Caco-2 (cell line): Measurements from ENCODE around the gene FER. TPM values are rescaled to one million over a fixed set of nuclear protein-coding genes. Genes with fewer than 3 reads are reported as not detected.

Experiments used
- BruUV-seq: library from RNA; stranded (reverse); fragments of 400-500 nt; replicated peaks from 2 replicates; lab custom pipeline; 2021; lab: Mats Ljungman, UMichigan
- CTCF ChIA-PET: fragments of 300-600 bp; sonication (Branson Sonifier 250); formaldehyde crosslinking; loops from one replicate; lab custom pipeline; 2022; ENCODE audit warnings: antibody characterized with exemption; lab: Charles Lee
- POLR2A ChIA-PET: fragments of 300-600 bp; sonication (Branson Sonifier 250); formaldehyde crosslinking; loops from one replicate; lab custom pipeline; 2022; ENCODE audit warnings: antibody characterized with exemption; lab: Charles Lee
- DNase-seq, 2 experiments: peaks; one replicate each; pipeline versions ENCODE4 v3.0.0 to v3.0.0-alpha.2; 2020 to 2022
- H3K27me3 ChIP-seq: replicated peaks from 2 replicates; pipeline ENCODE4 v1.6.0; 2011; ENCODE audit warnings: low read length; ENCODE audit not compliant: control insufficient read depth, insufficient read depth
- H3K36me3 ChIP-seq: 2 replicates; pipeline ENCODE4 v1.5.1; 2011; ENCODE audit warnings: low read length; ENCODE audit not compliant: control insufficient read depth, insufficient read depth
- H3K4me1 ChIP-seq: fragments of 250-450 bp; sonication (Bioruptor Pico); 2 replicates; pipeline ENCODE4 v1.5.1; 2020; ENCODE audit warnings: mild to moderate bottlenecking
- H3K4me3 ChIP-seq: 2 replicates; pipeline ENCODE4 v1.5.1; 2011; ENCODE audit warnings: low read depth, mild to moderate bottlenecking, control low read depth, low read length
- H3K9me3 ChIP-seq: fragments of 250-450 bp; sonication (Bioruptor Pico); 2 replicates; pipeline ENCODE4 v1.5.1; 2020; ENCODE audit warnings: mild to moderate bottlenecking, moderate library complexity
- H3K27ac Mint-ChIP-seq: one replicate; pipeline ENCODE4 v1.8.0; 2022; ENCODE audit warnings: mixed read lengths; ENCODE audit not compliant: unreplicated experiment
- H3K27me3 Mint-ChIP-seq: one replicate; pipeline ENCODE4 v1.8.0; 2022; ENCODE audit warnings: mixed read lengths; ENCODE audit not compliant: insufficient read depth, unreplicated experiment
- H3K36me3 Mint-ChIP-seq: one replicate; pipeline ENCODE4 v1.8.0; 2022; ENCODE audit warnings: mild to moderate bottlenecking, mixed read lengths; ENCODE audit not compliant: insufficient read depth, unreplicated experiment
- H3K4me1 Mint-ChIP-seq: one replicate; pipeline ENCODE4 v1.8.0; 2022; ENCODE audit warnings: low read depth, mixed read lengths; ENCODE audit not compliant: unreplicated experiment
- H3K4me3 Mint-ChIP-seq: one replicate; pipeline ENCODE4 v1.8.0; 2022; ENCODE audit warnings: mild to moderate bottlenecking, moderate library complexity, mixed read lengths; ENCODE audit not compliant: unreplicated experiment
- H3K9me3 Mint-ChIP-seq: one replicate; pipeline ENCODE4 v1.8.0; 2022; ENCODE audit warnings: mixed read lengths; ENCODE audit not compliant: unreplicated experiment
- intact Hi-C: fragments of 100-400 bp; cut with micrococcal nuclease; formaldehyde crosslinking; loops from one replicate; pipeline ENCODE4 v1.10.0; 2022; ENCODE audit not compliant: unreplicated experiment
- total RNA-seq: library from RNA; stranded (reverse); gene quantifications from 2 replicates; pipeline ENCODE4 v1.2.3, GENCODE V29; 2022
- TF ChIP-seq, protein P1 (sequence below), 2 experiments: fragments of 200-600 bp in 1 of 2; IDR thresholded peaks; 1 replicate in 1 of 2; 2 replicates in 1 of 2; pipeline versions ENCODE4 v1.5.1 to v1.8.0; 2011 to 2022; ENCODE audit warnings: antibody characterized with exemption in 1 of 2, control low read depth in 1 of 2, inconsistent platforms in 1 of 2, low read depth in 1 of 2, low read length in 1 of 2, mild to moderate bottlenecking in 1 of 2, moderate library complexity in 1 of 2; ENCODE audit not compliant: insufficient read depth in 1 of 2, severe bottlenecking in 1 of 2, unreplicated experiment in 1 of 2

FER gene
- total RNA-seq, 1 experiment from 2014 or later, result 43.1 TPM

DNA sequence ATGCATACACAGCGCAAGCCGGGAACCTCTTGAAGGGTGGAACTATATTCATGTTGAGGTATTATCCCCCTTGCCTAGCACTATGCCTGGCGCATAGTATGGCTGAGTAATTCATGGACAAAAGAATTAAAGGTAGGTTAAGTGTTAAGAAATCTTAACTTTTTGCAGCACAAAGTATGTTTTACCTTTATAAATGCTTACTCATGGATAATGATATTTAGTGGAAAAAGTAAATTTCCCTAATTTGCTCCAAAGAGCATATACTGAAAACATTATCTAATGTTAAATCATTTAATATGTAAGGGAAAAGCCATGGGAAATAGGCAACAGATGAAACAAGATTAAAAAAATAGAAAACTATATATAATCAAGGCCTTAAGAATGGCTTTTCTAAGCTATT is 365.9 kb downstream of the FER start:
- no TSS peak for BruUV-seq
- no peaks in the 10 kb centered on the region for H3K4me1 Mint-ChIP-seq
- H3K27me3 Mint-ChIP-seq, result no peaks in the 10 kb centered on the region
- H3K4me1 ChIP-seq, result no peaks in the 10 kb centered on the region
- ChIA-PET POLR2A (no interaction called here), CTCF (no interaction called here)
- H3K9me3 ChIP-seq, result no peaks in the 10 kb centered on the region
- no peaks in the 10 kb centered on the region for H3K27me3 ChIP-seq
- H3K27ac Mint-ChIP-seq, result no peak overlapping the region
- no peak overlapping the region for H3K4me3 Mint-ChIP-seq
- no peaks in the 10 kb centered on the region for H3K9me3 Mint-ChIP-seq
- H3K4me3 ChIP-seq, result no peak overlapping the region
- intact Hi-C loops, result no loop called here
- no peaks in the 10 kb centered on the region for H3K36me3 Mint-ChIP-seq
- TF ChIP-seq, protein P1, sequence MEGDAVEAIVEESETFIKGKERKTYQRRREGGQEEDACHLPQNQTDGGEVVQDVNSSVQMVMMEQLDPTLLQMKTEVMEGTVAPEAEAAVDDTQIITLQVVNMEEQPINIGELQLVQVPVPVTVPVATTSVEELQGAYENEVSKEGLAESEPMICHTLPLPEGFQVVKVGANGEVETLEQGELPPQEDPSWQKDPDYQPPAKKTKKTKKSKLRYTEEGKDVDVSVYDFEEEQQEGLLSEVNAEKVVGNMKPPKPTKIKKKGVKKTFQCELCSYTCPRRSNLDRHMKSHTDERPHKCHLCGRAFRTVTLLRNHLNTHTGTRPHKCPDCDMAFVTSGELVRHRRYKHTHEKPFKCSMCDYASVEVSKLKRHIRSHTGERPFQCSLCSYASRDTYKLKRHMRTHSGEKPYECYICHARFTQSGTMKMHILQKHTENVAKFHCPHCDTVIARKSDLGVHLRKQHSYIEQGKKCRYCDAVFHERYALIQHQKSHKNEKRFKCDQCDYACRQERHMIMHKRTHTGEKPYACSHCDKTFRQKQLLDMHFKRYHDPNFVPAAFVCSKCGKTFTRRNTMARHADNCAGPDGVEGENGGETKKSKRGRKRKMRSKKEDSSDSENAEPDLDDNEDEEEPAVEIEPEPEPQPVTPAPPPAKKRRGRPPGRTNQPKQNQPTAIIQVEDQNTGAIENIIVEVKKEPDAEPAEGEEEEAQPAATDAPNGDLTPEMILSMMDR (IDR thresholded peaks at IDR 0.05; ENCODE audit: insufficient read depth in 1 of 2, low read depth in 1 of 2, low read length in 1 of 2, severe bottlenecking in 1 of 2, unreplicated experiment in 1 of 2), result no peak
- DNase-seq, result no peak
- H3K36me3 ChIP-seq, result no peaks in the 10 kb centered on the region

DNA sequence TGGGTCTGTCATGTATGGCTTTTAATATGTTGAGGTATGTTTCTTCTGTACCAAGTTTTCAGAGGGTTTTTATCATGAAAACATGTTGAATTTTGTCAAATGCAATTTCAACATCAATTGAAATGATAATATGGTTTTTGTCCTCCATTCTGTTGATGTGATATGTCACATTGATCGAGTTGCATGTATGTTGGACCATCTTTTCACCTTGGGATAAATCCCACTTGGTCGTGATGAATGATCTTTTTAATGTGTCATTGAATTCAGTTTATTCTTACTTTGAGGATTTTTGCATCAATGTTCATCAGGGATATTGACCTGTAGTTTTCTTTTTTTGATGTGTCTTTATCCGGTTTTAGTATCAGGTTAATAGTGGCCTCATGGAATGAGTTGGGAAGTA is 373.5 kb downstream of the FER start:
- Mint-ChIP-seq H3K9me3 (peaks cover 13% of the 10 kb centered on the region), H3K27me3 (no peaks in the 10 kb centered on the region), H3K27ac (no peak overlapping the region), H3K4me1 (peaks cover 7% of the 10 kb centered on the region), H3K4me3 (no peak overlapping the region), H3K36me3 (no peaks in the 10 kb centered on the region)
- Histone ChIP-seq H3K4me3 (no peak overlapping the region), H3K4me1 (no peaks in the 10 kb centered on the region), H3K9me3 (0 out of 2 replicates have a peak, but pooled peaks cover 7% of the 10 kb centered on the region), H3K27me3 (no peaks in the 10 kb centered on the region), H3K36me3 (no peaks in the 10 kb centered on the region)
- TF ChIP-seq, protein P1 (IDR thresholded peaks at IDR 0.05; ENCODE audit: insufficient read depth in 1 of 2, low read depth in 1 of 2, low read length in 1 of 2, severe bottlenecking in 1 of 2, unreplicated experiment in 1 of 2), result no peak
- intact Hi-C loops, result no loop called here
- no TSS peak for BruUV-seq
- DNase-seq, result no peak
- CTCF ChIA-PET, result no interaction called here
- POLR2A ChIA-PET, result no interaction called here

DNA sequence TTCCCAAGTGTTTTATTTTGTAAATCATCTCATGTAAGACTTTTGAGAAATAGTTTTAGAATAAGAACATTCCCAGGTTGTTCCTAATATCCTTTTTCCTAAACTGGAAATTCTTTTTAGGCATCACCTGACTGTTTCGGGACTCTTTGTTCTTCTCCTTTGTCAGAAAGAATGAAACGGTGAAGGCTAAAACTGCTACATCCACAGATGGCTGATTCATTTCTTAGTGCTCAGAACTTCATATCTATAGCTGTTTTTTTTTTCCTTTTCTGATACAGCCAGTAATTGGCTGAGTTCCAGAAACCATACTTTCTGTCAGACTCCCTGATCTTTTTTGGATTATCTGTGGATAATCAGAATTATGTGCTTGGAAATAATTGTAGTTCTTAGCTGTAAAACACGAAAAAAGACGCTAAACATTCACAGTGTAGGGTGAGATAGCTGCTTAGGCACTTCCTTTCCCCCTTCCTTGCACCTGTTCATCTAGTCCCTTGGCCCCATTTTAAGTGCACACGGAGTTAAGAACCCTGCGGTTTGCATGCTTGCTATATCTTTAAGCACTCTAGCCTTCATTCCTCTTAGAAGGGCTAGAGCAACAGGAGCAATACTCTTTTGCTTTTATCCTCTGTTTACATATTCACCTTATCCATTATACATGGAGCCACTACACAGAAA is 378.2 kb downstream of the FER start:
- POLR2A ChIA-PET, result no interaction called here
- H3K9me3 Mint-ChIP-seq, result peaks cover 13% of the 10 kb centered on the region

More for the DNA sequence above, 378.2 kb downstream of the FER start:
- intact Hi-C loops, result no loop called here
- Histone ChIP-seq H3K36me3 (no peaks in the 10 kb centered on the region), H3K4me3 (no peak overlapping the region), H3K9me3 (0 out of 2 replicates have a peak, but pooled peaks cover 2% of the 10 kb centered on the region), H3K4me1 (no peaks in the 10 kb centered on the region), H3K27me3 (no peaks in the 10 kb centered on the region)
- no peak for DNase-seq
- Mint-ChIP-seq H3K4me1 (peaks cover 7% of the 10 kb centered on the region), H3K4me3 (no peak overlapping the region), H3K27ac (no peak overlapping the region), H3K36me3 (no peaks in the 10 kb centered on the region), H3K27me3 (no peaks in the 10 kb centered on the region)
- no TSS peak for BruUV-seq
- CTCF ChIA-PET, result no interaction called here
- TF ChIP-seq, protein P1 (IDR thresholded peaks at IDR 0.05; ENCODE audit: insufficient read depth in 1 of 2, low read depth in 1 of 2, low read length in 1 of 2, severe bottlenecking in 1 of 2, unreplicated experiment in 1 of 2), result no peak
